Measurements from ENCODE around the gene KCNJ15. TPM values are rescaled to one million over a fixed set of nuclear protein-coding genes. Genes with fewer than 3 reads are reported as not detected.

KCNJ15 gene
- total RNA-seq, 4 donors from 2014 or later, result 2.4 to 7.3 (median 5.7) TPM

DNA sequence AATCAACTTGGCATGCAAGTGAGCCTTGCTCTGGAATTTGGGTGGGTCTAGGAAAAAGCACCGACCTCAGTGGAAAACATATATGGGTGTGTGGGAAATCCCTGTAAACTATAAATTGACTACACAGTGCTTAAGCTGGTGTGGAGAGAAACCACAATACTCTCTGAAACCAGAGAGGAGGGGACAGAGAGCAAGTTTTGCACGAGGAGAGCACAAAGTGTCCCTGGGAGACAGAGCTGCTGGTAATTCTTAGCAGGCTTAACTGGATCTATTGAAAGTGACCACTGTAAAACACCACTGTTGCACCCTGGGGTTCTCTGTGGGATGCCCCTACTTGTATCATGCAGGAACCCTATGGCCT is 12.8 kb downstream of the KCNJ15 start:
- TF ChIP-seq, protein P1, sequence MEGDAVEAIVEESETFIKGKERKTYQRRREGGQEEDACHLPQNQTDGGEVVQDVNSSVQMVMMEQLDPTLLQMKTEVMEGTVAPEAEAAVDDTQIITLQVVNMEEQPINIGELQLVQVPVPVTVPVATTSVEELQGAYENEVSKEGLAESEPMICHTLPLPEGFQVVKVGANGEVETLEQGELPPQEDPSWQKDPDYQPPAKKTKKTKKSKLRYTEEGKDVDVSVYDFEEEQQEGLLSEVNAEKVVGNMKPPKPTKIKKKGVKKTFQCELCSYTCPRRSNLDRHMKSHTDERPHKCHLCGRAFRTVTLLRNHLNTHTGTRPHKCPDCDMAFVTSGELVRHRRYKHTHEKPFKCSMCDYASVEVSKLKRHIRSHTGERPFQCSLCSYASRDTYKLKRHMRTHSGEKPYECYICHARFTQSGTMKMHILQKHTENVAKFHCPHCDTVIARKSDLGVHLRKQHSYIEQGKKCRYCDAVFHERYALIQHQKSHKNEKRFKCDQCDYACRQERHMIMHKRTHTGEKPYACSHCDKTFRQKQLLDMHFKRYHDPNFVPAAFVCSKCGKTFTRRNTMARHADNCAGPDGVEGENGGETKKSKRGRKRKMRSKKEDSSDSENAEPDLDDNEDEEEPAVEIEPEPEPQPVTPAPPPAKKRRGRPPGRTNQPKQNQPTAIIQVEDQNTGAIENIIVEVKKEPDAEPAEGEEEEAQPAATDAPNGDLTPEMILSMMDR (IDR thresholded peaks at IDR 0.05; ENCODE audit: low read depth), result no peak

- TF ChIP-seq, protein P1 (IDR thresholded peaks at IDR 0.05; ENCODE audit: low read depth), result no peak
These were observed 15.4 kb downstream of the KCNJ15 start for GRCh38 chr21:38272215-38272614.

DNA sequence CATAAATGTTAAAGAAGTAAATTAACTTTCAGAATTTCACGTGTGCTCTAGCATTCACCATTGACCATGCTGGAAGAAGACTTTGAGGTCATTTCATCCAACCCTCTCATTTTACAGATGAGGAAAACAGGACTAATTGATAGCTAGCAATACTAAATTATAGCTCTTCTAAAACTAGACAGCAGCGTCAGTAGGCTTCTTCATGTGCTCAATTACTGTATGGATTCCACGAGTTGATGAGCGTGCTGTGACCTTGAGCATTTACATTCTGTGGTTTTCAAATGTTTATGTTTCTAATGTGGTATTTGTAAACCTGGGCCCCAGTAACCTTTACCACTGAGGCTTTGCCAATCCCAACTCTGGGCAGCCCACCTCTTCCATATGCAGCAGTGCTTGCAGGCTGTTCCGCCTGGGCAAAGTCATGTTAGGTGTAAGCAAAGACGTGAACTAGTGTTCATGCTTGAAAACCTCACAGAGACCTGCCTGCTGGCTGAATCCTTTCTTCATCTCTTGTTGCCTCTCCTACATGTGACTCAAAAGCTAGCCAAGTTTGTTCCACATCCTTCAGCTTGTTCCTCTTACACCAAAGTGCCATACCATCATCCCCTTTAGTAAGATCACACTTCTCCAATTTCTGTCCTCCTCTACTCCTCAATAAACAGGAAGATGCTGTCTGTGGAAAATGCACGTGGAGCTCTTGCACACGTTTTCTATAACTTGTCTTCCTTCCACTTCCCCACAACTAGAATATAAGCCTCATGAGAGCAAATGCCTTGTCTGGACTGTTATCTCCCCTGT is 17.2 kb downstream of the KCNJ15 start:
- TF ChIP-seq, protein P1 (IDR thresholded peaks at IDR 0.05; ENCODE audit: low read depth), result no peak

DNA sequence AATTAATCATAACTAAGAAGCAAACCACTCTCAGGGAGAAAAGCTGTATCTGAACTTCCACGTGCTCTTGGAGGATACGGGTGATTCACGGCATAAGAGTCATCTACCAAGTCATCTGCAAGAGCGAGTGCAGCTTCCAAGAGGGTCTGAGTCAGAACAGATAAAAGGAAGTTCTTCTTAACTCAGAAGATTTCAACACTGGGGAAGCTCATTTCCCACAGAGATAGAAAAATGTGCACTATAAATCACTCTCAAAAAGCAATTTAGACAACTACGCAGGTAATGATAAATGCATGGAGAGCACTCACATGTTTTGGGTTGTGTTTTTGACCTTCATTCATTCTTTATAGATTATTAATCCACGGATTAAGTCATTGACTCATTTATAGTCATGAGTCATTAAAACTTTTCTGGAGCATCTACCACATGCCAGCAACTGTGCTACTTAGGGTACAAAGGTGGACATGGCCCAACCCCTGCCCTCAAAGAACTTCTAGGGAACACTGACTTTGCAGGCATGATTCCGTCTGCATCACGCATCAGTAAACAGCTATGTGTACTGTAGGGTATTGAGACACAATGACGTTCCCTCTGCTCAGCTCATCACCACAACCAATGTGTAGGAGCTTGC is 20.8 kb downstream of the KCNJ15 start:
- TF ChIP-seq, protein P1 (IDR thresholded peaks at IDR 0.05; ENCODE audit: low read depth), result no peak

GRCh38 chr21:38280454-38280853 is 23.7 kb downstream of the KCNJ15 start:
- TF ChIP-seq, protein P1 (IDR thresholded peaks at IDR 0.05; ENCODE audit: low read depth), result no peak

- TF ChIP-seq, protein P1 (IDR thresholded peaks at IDR 0.05; ENCODE audit: low read depth), result no peak
These were observed 24.1 kb downstream of the KCNJ15 start for GRCh38 chr21:38280867-38281266.

GRCh38 chr21:38282921-38283320 is 26.1 kb downstream of the KCNJ15 start:
- TF ChIP-seq, protein P1 (IDR thresholded peaks at IDR 0.05; ENCODE audit: low read depth), result no peak

Data from subcutaneous adipose tissue (tissue), 4 donors.